ENCODE data around the gene NEXN. TPM values are rescaled to one million over a fixed set of nuclear protein-coding genes. Genes with fewer than 3 reads are reported as not detected.

Gene NEXN
- total RNA-seq, 1 experiment from 2014 or later = 1.4 TPM

DNA sequence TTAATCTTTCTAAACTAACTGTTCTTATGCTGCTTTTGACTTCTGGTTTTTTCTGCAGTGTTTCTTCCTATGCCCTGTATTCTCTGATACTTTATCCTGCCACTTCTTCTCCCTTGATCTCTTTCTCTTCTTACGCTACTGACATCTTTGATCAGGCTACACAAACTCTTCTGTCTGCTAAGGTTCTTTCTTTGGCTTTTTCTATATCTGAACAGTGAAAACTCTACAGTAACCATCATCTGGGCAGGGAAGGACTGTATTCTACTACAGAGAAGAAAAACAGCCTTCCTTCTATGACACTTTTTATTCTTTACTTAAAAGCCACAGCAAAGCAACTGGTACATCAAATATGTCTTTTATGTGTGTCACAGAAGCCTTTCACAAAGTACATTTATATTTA lies 7.4 kb upstream of the NEXN start:
- CTCF ChIA-PET = no interaction called here
- Mint-ChIP-seq H3K36me3 (no peaks in the 10 kb centered on the region; the same call in 1 of the 2 replicates), H3K27me3 (ENCODE audit: low read depth) (no peaks in the 10 kb centered on the region), H3K27ac (no peak overlapping the region), H3K4me1 (no peaks in the 10 kb centered on the region), H3K4me3 (no peak overlapping the region), H3K9me3 (no peaks in the 10 kb centered on the region)
- DNase-seq (ENCODE audit: low spot score) = no peak
- POLR2A ChIA-PET = no interaction called here
- no peak for ATAC-seq
- TF ChIP-seq GABPB1 (CRISPR knock-in tag; IDR thresholded peaks at IDR 0.05) (no peak), ARID4B (CRISPR knock-in tag; IDR thresholded peaks at IDR 0.05; ENCODE audit: borderline replicate concordance) (no peak), ZNF121 (CRISPR knock-in tag; IDR thresholded peaks at IDR 0.05) (no peak), E2F1 (CRISPR knock-in tag; IDR thresholded peaks at IDR 0.05) (no peak), IRF2 (CRISPR knock-in tag; IDR thresholded peaks at IDR 0.05; ENCODE audit: borderline replicate concordance, low read depth) (no peak)
- TF ChIP-seq, protein P1, sequence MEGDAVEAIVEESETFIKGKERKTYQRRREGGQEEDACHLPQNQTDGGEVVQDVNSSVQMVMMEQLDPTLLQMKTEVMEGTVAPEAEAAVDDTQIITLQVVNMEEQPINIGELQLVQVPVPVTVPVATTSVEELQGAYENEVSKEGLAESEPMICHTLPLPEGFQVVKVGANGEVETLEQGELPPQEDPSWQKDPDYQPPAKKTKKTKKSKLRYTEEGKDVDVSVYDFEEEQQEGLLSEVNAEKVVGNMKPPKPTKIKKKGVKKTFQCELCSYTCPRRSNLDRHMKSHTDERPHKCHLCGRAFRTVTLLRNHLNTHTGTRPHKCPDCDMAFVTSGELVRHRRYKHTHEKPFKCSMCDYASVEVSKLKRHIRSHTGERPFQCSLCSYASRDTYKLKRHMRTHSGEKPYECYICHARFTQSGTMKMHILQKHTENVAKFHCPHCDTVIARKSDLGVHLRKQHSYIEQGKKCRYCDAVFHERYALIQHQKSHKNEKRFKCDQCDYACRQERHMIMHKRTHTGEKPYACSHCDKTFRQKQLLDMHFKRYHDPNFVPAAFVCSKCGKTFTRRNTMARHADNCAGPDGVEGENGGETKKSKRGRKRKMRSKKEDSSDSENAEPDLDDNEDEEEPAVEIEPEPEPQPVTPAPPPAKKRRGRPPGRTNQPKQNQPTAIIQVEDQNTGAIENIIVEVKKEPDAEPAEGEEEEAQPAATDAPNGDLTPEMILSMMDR (IDR thresholded peaks at IDR 0.05) = no peak
- TF ChIP-seq, protein P2, sequence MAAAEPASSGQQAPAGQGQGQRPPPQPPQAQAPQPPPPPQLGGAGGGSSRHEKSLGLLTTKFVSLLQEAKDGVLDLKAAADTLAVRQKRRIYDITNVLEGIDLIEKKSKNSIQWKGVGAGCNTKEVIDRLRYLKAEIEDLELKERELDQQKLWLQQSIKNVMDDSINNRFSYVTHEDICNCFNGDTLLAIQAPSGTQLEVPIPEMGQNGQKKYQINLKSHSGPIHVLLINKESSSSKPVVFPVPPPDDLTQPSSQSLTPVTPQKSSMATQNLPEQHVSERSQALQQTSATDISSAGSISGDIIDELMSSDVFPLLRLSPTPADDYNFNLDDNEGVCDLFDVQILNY (CRISPR knock-in tag; IDR thresholded peaks at IDR 0.05) = no peak

- Mint-ChIP-seq H3K27ac (no peak overlapping the region), H3K36me3 (no peaks in the 10 kb centered on the region; the same call in 1 of the 2 replicates), H3K4me1 (no peaks in the 10 kb centered on the region), H3K27me3 (ENCODE audit: low read depth) (no peaks in the 10 kb centered on the region), H3K4me3 (no peak overlapping the region), H3K9me3 (no peaks in the 10 kb centered on the region)
- ChIA-PET POLR2A (interaction anchor here (0.6 kb wide), 1 partner anchor 211 kb away, joined by 3 read pairs; no protein-coding TSS in a partner anchor), CTCF (interaction anchor here (0.6 kb wide), 1 partner anchor 220 kb away, joined by 3 read pairs; no protein-coding TSS in a partner anchor)
- TF ChIP-seq AR (CRISPR knock-in tag; IDR thresholded peaks at IDR 0.05) = no peak
- no peak for TF ChIP-seq TEAD1 (CRISPR knock-in tag; IDR thresholded peaks at IDR 0.05)
- TF ChIP-seq, protein P3, sequence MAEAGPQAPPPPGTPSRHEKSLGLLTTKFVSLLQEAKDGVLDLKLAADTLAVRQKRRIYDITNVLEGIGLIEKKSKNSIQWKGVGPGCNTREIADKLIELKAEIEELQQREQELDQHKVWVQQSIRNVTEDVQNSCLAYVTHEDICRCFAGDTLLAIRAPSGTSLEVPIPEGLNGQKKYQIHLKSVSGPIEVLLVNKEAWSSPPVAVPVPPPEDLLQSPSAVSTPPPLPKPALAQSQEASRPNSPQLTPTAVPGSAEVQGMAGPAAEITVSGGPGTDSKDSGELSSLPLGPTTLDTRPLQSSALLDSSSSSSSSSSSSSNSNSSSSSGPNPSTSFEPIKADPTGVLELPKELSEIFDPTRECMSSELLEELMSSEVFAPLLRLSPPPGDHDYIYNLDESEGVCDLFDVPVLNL (CRISPR knock-in tag; IDR thresholded peaks at IDR 0.05; ENCODE audit: borderline replicate concordance, low read depth) = no peak
- TF ChIP-seq CBFB (CRISPR knock-in tag; IDR thresholded peaks at IDR 0.05; ENCODE audit: low read depth) = no peak
- DNase-seq (ENCODE audit: low spot score) = no peak
- ATAC-seq = no peak
Observed at GRCh38 chr1:77882411-77882810, 6.0 kb upstream of the NEXN start.
